HepG2 (cell line): ENCODE data around the gene TOB1. TPM values are rescaled to one million over a fixed set of nuclear protein-coding genes. Genes with fewer than 3 reads are reported as not detected.

Experiments
- BRCA1 ChIP-seq: sonication (generic); formaldehyde crosslinking; IDR thresholded peaks from 2 replicates; pipeline ENCODE4 v1.4.0; 2020; ENCODE audit warnings: missing genetic modification reagents
- CREM ChIP-seq, 2 experiments: sonication (generic) in 1 of 2; formaldehyde crosslinking in 1 of 2; IDR thresholded peaks; 2 replicates each; pipeline versions ENCODE4 v1.4.0 to v1.6.1; 2016 to 2020; ENCODE audit warnings: antibody characterized with exemption in 1 of 2, mild to moderate bottlenecking in 1 of 2, missing genetic modification reagents in 1 of 2
- HOXA9 ChIP-seq: sonication (generic); formaldehyde crosslinking; IDR thresholded peaks from 2 replicates; pipeline ENCODE4 v1.8.1; 2022; ENCODE audit warnings: missing genetic modification reagents, mild to moderate bottlenecking, moderate library complexity, borderline replicate concordance
- IRF2 ChIP-seq: IDR thresholded peaks from 2 replicates; pipeline ENCODE4 v1.6.1; 2018; ENCODE audit warnings: missing genetic modification reagents, missing compliant biosample characterization
- KDM6A ChIP-seq: IDR thresholded peaks from 2 replicates; pipeline ENCODE4 v1.6.1; 2016; ENCODE audit warnings: low read depth
- KLF11 ChIP-seq: IDR thresholded peaks from 2 replicates; pipeline ENCODE4 v1.6.1; 2016; ENCODE audit warnings: missing compliant biosample characterization
- KLF16 ChIP-seq, 2 experiments: sonication (generic) in 1 of 2; formaldehyde crosslinking in 1 of 2; IDR thresholded peaks; 2 replicates each; pipeline versions ENCODE4 v1.6.1 to v1.8.0; 2016 to 2023; ENCODE audit warnings: missing genetic modification reagents in 2 of 2, missing compliant biosample characterization in 1 of 2
- MTF1 ChIP-seq: sonication (generic); formaldehyde crosslinking; IDR thresholded peaks from 2 replicates; pipeline ENCODE4 v1.5.0; 2020; ENCODE audit warnings: missing genetic modification reagents
- PITX1 ChIP-seq: sonication (generic); formaldehyde crosslinking; IDR thresholded peaks from 2 replicates; pipeline ENCODE4 v1.5.1; 2020; ENCODE audit warnings: mild to moderate bottlenecking, missing genetic modification reagents
- POLR2G ChIP-seq: fragments of 200-400 bp; formaldehyde crosslinking; IDR thresholded peaks from 2 replicates; pipeline ENCODE4 v1.6.1; 2018; ENCODE audit warnings: mild to moderate bottlenecking, low read depth, low read length, moderate library complexity
- RAD51 ChIP-seq: fragments of 450-650 bp; IDR thresholded peaks from 2 replicates; pipeline ENCODE4 v1.6.1; 2016; ENCODE audit warnings: borderline replicate concordance
- SAP130 ChIP-seq: IDR thresholded peaks from 2 replicates; pipeline ENCODE4 v1.6.1; 2016; ENCODE audit warnings: low read depth
- TBX2 ChIP-seq: sonication (generic); formaldehyde crosslinking; IDR thresholded peaks from 2 replicates; pipeline ENCODE4 v1.5.0; 2020; ENCODE audit warnings: missing genetic modification reagents, mild to moderate bottlenecking, borderline replicate concordance
- ZFY ChIP-seq: sonication (generic); formaldehyde crosslinking; IDR thresholded peaks from 2 replicates; pipeline ENCODE4 v1.4.0; 2020; ENCODE audit warnings: missing genetic modification reagents
- ZMAT3 ChIP-seq: sonication (generic); formaldehyde crosslinking; conservative IDR thresholded peaks from 2 replicates; pipeline ENCODE4 v1.7.0; 2021; ENCODE audit warnings: missing genetic modification reagents
- ZNF496 ChIP-seq: sonication (generic); formaldehyde crosslinking; IDR thresholded peaks from 2 replicates; pipeline ENCODE4 v1.8.1; 2023; ENCODE audit warnings: mild to moderate bottlenecking, moderate library complexity, missing genetic modification reagents; ENCODE audit not compliant: insufficient replicate concordance
- ZNF768 ChIP-seq: sonication (generic); formaldehyde crosslinking; IDR thresholded peaks from 2 replicates; pipeline ENCODE4 v1.4.0; 2020; ENCODE audit warnings: missing genetic modification reagents
- ZZZ3 ChIP-seq: sonication (generic); formaldehyde crosslinking; IDR thresholded peaks from 2 replicates; pipeline ENCODE4 v1.4.0; 2020; ENCODE audit warnings: missing genetic modification reagents, mild to moderate bottlenecking, borderline replicate concordance
- polyA plus RNA-seq, 8 experiments: library from polyadenylated mRNA; depleted of rRNA in 3 of 8; stranded (reverse) in 7 of 8; unstranded in 1 of 8; fragments of >200 nt; fragmentation: Illumina TruSeq in 4 of 8; extraction: Trizol in 4 of 8; gene quantifications; 2 replicates each; pipeline versions ENCODE4 v1.2.1 to v1.2.3, GENCODE V29; 2011 to 2016; ENCODE audit warnings: low read depth in 4 of 8, missing spikeins in 1 of 8, mixed read lengths in 1 of 8; ENCODE audit not compliant: insufficient read depth in 1 of 8
- total RNA-seq, 5 experiments: library from RNA; depleted of rRNA; stranded (reverse); fragments of >200 nt; fragmentation: Illumina TruSeq; extraction: Trizol; gene quantifications; 2 replicates each; pipeline ENCODE4 v1.2.3, GENCODE V29; 2016; ENCODE audit warnings: low read depth in 1 of 5
- TF ChIP-seq, protein P1 (sequence below): sonication (generic); formaldehyde crosslinking; IDR thresholded peaks from 2 replicates; pipeline ENCODE4 v1.4.0; 2020; ENCODE audit warnings: mild to moderate bottlenecking, missing genetic modification reagents
- TF ChIP-seq, protein P2 (sequence below): sonication (generic); formaldehyde crosslinking; IDR thresholded peaks from 2 replicates; pipeline ENCODE4 v1.9.0; 2021; ENCODE audit warnings: missing genetic modification reagents, borderline replicate concordance
- TF ChIP-seq, protein P3 (sequence below): sonication (generic); formaldehyde crosslinking; IDR thresholded peaks from 2 replicates; pipeline ENCODE4 v1.8.1; 2023; ENCODE audit warnings: mild to moderate bottlenecking, moderate library complexity, missing genetic modification reagents
- TF ChIP-seq, protein P4 (sequence below): sonication (generic); formaldehyde crosslinking; IDR thresholded peaks from 2 replicates; pipeline ENCODE4 v1.8.1; 2023; ENCODE audit warnings: mild to moderate bottlenecking, missing genetic modification reagents, borderline replicate concordance
- TF ChIP-seq, protein P5 (sequence below): sonication (generic); formaldehyde crosslinking; IDR thresholded peaks from 2 replicates; pipeline ENCODE4 v1.4.0; 2020; ENCODE audit warnings: mild to moderate bottlenecking, missing genetic modification reagents
- TF ChIP-seq, protein P6 (sequence below): sonication (generic); formaldehyde crosslinking; IDR thresholded peaks from 2 replicates; pipeline ENCODE4 v1.5.0; 2020; ENCODE audit warnings: missing genetic modification reagents

The TOB1 gene
- total and polyA plus RNA-seq, 2 of the 13 experiments (the other 11 are each of a cell fraction or from before 2014, with no cell fraction given): 21.9 to 57.7 TPM

DNA sequence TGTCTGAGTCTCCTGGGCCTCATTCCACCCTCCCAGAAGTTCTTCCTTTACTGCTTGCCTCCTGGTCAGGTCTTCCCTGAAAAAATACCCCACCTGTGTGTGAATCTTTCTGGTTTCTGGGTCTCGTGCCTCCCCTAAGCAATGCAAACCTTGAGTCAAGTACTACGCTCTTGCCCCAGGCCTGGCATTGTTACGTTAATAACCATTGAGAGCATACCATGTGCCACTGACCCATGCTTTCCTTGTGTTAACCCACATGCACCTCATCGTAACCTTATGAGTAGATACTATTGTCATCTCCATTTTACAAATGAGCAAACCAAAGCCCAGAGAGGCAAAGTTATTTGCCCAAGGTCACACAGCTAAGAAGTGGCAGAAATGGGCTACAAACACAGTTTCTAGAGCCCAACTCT, 25.4 kb upstream of the TOB1 start (continued):
- TF ChIP-seq ZMAT3 (CRISPR knock-in tag) (0 out of 2 replicates have a peak, but pooled peaks have one; percentile 18), HOXA9 (CRISPR knock-in tag) (no peak), ZZZ3 (CRISPR knock-in tag) (no peak), CREM (IDR thresholded peaks at IDR 0.05) (no peak), CREM (CRISPR knock-in tag; IDR thresholded peaks at IDR 0.05) (no peak), TBX2 (CRISPR knock-in tag) (no peak; the same call in 1 of the 2 replicates), RAD51 (no peak), SAP130 (CRISPR knock-in tag) (no peak; the same call in 1 of the 2 replicates), ZNF496 (CRISPR knock-in tag) (no peak), KDM6A (CRISPR knock-in tag) (no peak), KLF11 (no peak), PITX1 (CRISPR knock-in tag) (no peak; the same call in 1 of the 2 replicates), KLF16 (CRISPR knock-in tag; IDR thresholded peaks at IDR 0.05) (no peak), ZNF768 (CRISPR knock-in tag) (peak; percentile 94; the same call in 1 of the 2 replicates), IRF2 (CRISPR knock-in tag) (no peak), BRCA1 (no peak), POLR2G (0 out of 2 replicates have a peak, but pooled peaks have one; percentile 2), ZFY (0 out of 2 replicates have a peak, but pooled peaks have one; percentile 26), MTF1 (CRISPR knock-in tag) (no peak)
- TF ChIP-seq, protein P1, sequence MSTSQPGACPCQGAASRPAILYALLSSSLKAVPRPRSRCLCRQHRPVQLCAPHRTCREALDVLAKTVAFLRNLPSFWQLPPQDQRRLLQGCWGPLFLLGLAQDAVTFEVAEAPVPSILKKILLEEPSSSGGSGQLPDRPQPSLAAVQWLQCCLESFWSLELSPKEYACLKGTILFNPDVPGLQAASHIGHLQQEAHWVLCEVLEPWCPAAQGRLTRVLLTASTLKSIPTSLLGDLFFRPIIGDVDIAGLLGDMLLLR: no peak
- TF ChIP-seq, protein P2, sequence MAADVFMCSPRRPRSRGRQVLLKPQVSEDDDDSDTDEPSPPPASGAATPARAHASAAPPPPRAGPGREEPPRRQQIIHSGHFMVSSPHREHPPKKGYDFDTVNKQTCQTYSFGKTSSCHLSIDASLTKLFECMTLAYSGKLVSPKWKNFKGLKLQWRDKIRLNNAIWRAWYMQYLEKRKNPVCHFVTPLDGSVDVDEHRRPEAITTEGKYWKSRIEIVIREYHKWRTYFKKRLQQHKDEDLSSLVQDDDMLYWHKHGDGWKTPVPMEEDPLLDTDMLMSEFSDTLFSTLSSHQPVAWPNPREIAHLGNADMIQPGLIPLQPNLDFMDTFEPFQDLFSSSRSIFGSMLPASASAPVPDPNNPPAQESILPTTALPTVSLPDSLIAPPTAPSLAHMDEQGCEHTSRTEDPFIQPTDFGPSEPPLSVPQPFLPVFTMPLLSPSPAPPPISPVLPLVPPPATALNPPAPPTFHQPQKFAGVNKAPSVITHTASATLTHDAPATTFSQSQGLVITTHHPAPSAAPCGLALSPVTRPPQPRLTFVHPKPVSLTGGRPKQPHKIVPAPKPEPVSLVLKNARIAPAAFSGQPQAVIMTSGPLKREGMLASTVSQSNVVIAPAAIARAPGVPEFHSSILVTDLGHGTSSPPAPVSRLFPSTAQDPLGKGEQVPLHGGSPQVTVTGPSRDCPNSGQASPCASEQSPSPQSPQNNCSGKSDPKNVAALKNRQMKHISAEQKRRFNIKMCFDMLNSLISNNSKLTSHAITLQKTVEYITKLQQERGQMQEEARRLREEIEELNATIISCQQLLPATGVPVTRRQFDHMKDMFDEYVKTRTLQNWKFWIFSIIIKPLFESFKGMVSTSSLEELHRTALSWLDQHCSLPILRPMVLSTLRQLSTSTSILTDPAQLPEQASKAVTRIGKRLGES (CRISPR knock-in tag): no peak
- TF ChIP-seq, protein P3, sequence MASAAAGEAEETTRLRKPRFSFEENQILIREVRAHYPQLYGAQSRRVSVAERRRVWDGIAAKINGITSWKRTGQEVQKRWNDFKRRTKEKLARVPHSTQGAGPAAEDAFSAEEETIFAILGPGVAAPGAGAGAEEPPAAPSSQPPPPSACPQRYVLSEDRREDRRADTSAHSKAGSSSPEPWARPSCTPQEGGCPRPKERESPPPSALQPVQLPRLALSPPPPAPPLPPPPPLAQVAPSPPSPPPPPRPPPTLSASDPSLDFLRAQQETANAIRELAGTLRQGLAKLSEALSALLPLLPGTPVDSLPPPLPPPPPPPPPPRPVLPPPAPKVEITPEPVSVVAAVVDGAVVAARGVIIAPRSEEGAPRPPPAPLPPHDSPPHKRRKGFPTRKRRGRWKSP: no peak
- TF ChIP-seq, protein P4, sequence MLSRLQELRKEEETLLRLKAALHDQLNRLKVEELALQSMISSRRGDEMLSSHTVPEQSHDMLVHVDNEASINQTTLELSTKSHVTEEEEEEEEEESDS (CRISPR knock-in tag): no peak
- TF ChIP-seq, protein P5, sequence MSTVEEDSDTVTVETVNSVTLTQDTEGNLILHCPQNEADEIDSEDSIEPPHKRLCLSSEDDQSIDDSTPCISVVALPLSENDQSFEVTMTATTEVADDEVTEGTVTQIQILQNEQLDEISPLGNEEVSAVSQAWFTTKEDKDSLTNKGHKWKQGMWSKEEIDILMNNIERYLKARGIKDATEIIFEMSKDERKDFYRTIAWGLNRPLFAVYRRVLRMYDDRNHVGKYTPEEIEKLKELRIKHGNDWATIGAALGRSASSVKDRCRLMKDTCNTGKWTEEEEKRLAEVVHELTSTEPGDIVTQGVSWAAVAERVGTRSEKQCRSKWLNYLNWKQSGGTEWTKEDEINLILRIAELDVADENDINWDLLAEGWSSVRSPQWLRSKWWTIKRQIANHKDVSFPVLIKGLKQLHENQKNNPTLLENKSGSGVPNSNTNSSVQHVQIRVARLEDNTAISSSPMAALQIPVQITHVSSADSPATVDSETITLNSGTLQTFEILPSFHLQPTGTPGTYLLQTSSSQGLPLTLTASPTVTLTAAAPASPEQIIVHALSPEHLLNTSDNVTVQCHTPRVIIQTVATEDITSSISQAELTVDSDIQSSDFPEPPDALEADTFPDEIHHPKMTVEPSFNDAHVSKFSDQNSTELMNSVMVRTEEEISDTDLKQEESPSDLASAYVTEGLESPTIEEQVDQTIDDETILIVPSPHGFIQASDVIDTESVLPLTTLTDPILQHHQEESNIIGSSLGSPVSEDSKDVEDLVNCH (CRISPR knock-in tag): no peak
- TF ChIP-seq, protein P6, sequence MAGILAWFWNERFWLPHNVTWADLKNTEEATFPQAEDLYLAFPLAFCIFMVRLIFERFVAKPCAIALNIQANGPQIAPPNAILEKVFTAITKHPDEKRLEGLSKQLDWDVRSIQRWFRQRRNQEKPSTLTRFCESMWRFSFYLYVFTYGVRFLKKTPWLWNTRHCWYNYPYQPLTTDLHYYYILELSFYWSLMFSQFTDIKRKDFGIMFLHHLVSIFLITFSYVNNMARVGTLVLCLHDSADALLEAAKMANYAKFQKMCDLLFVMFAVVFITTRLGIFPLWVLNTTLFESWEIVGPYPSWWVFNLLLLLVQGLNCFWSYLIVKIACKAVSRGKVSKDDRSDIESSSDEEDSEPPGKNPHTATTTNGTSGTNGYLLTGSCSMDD (CRISPR knock-in tag): no peak
